GM18519 (cell line): ENCODE data around the gene CCDC124.
A peak's percentile ranks its signal among the peaks of the same experiment; 100 is the strongest.
"Not testable (repeated sequence)": the region's sequence is repeated elsewhere in the genome, so short reads cannot be mapped to it uniquely, and the experiment has no call there.

Experiments used
- ATAC-seq: cut with Tn5 transposase; IDR thresholded peaks from one replicate; pipeline ENCODE4 v1.9.1; 2021; ENCODE audit warnings: mild to moderate bottlenecking, moderate library complexity; ENCODE audit not compliant: unreplicated experiment, low FRiP score

Gene CCDC124, protein sequence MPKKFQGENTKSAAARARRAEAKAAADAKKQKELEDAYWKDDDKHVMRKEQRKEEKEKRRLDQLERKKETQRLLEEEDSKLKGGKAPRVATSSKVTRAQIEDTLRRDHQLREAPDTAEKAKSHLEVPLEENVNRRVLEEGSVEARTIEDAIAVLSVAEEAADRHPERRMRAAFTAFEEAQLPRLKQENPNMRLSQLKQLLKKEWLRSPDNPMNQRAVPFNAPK

DNA sequence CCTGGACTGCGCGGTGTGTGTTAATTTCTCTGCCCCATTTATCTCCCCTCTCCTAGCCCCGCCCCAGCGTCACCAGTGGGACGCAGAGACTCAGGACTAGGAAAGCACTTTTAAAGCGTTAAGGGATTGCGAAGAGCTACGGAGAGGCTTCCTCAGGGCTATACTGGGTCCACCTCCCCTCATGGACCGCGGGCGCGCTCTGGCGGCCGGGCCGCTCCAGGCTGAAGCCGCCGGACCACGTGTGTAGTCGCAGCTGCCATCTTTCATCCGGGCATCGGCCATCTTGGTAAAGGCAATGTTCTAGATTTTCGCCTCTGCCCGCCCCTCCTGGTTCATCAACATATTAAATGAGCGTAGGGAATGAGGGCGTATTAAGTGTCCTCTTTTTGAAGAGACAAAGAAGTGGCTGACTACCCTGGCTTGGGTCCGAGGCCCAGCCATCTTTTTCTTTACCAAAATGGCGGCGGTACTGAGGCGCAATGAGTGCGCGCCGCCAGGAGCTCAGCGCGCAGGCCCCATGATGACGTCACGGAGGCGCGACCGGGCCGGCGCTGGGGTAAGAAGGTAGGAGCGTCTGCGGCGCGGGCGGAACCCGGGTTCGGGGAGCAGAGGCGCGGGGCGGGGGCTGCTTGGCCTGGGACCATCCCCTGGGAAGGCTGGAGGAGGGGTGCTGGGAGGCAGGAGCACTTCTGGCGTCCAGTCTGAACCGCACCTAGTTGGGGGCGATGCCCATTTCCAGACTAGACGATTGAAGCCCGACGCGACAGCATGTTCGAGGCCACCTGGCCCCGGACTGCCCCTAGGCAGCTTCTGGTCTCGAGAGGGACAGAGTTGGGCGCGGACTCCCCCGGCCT, at the start of gene CCDC124:
Gene CCDC124 (plus strand): TSS at position 531 of the 854 bp plus-strand sequence. CDS start 3,406 bp downstream, outside the sequence.
- peak; percentile 60 for ATAC-seq

DNA sequence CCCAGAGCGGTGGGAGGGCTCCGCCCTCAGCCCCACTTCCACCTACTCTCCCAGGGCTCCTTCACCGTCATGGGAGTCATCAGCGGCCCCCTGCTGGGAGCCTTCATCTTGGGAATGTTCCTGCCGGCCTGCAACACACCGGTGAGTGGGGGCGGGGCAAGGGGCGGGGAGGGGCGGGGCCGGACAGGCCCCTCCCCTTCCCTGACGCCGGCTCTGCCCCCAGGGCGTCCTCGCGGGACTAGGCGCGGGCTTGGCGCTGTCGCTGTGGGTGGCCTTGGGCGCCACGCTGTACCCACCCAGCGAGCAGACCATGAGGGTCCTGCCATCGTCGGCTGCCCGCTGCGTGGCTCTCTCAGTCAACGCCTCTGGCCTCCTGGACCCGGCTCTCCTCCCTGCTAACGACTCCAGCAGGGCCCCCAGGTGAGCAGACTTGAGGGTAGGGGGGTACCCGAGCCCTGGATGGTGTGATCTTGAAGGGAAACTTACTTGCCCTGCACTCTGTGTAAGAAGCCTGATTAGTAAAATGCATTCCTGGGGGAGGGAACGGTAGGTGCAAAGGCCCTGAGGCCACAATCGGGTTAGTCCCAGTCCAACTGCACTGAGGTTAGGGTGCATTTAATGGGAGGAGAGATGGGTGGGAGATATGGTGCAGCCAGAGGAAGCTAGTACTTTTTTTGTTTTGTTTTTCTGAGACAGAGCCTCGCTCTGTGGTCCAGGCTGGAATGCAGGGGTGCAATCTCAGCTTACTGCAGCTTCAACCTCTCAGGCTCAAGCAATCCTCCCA, 49.0 kb upstream of the CCDC124 start:
- no peak for ATAC-seq

DNA sequence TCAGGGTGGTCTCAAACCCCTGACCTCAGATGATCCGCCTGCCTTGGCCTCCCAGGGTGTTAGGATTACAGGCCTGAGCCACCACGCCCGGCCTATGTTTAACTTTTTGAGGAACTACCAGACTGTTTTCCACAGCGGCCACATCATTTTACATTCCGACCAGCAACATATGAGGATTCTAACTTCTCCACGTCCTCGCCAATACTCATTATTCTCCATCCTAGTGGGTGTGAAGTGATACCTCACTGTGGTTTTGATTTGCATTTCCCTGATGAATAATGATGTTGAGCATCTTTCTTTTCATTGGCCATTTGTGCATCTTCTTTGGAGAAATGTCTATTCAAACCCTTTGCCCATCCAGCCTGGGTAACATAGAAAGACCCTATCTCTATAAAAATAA, 46.3 kb upstream of the CCDC124 start:
- ATAC-seq, result no peak

DNA sequence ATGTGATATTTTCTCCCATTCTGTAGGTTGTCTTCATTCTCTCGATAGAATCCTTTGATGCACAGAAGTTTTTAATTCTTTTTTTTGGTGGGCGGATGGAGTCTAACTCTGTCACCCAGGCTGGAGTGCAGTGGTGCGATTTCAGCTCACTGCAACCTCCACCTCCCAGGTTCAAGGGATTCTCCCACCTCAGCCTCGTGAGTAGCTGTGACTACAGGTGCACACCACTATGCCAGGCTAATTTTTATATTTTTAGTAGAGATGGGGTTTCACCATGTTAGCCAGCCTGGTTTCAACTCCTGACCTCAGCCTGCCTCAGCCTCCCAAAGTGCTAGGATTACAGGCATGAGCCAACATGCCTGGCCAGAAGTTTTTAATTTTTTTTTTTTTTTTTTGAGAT, 45.6 kb upstream of the CCDC124 start:
- not testable (repeated sequence) for ATAC-seq

DNA sequence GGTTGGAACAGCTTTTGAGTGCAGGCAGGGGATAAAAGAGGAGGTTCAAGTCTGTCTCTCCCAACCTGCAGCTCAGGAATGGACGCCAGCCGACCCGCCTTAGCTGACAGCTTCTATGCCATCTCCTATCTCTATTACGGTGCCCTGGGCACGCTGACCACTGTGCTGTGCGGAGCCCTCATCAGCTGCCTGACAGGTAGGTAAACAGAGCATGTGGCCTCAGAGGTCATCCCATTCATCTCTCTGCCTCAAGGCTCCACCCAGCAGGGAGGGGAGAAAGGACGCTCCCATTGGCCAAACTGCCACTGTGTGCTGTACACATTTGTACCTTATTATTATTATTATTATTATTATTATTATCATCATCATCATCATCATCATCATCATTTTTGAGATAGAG, 44.6 kb upstream of the CCDC124 start:
- no peak for ATAC-seq

DNA sequence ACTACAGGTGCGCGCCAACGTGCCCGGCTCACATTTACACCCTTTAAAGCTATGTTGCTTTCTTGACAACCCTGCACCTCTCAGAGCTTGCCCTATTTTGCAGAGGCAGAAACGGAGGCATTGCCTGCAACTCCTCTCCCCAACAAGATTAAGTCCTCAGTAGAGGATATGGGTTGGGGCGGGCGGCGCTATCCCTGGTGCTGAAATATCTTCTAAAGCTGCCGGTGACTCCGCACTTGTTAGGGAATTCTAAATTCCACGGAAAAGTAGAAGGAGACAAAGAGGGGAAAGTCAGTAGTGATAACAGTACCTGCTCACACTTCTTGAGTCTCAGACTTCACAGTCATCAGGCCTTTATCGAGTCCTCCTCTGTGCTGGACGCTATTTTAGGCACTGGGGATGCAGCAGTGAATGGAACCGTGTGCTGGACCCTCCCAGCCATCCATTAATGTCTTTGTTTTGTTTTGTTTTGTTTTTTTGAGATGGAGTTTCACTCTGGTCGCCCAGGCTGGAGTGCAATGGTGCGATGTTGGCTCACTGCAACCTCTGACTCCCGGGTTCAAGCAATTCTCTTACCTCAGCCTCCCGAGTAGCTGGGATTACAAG, 43.1 kb upstream of the CCDC124 start:
- ATAC-seq, result no peak

DNA sequence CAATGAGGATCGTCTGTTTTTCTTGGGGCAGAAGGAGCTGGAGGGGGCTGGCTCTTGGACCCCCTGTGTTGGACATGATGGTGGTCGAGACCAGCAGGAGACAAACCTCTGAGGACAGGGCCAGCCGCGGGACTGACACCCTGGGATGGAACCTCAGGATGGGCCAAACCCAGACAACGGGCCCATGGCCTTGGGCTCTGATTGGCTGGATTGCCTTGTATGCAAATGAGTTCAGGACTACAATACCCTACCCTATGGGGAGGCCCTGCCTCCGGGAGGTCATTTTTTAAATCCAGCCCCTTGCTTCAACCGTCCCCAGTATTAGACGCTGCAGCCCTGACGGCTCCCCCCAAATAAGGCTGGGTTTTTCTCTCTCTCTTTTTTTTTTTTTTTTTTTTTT, 39.0 kb upstream of the CCDC124 start:
- no peak for ATAC-seq

DNA sequence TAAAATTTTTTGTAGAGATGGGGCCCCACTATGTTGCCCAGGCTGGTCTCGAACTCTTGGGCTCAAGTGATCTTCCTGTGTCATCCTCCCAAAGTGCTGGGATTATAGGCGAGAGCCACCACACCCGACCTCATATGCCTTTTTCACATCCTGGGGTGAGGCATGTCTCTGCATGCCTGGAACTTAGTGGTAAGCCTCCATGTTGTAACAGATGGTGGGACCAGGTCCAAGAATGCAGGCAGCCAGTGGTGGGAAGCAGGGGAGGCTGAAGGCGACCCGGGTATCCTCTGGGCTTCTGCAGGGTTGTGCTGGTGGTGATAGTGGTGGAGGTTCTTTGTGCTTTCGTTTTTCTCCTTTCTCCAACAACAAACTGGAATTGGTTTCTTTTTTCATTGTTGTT, 30.1 kb upstream of the CCDC124 start:
- no peak for ATAC-seq

DNA sequence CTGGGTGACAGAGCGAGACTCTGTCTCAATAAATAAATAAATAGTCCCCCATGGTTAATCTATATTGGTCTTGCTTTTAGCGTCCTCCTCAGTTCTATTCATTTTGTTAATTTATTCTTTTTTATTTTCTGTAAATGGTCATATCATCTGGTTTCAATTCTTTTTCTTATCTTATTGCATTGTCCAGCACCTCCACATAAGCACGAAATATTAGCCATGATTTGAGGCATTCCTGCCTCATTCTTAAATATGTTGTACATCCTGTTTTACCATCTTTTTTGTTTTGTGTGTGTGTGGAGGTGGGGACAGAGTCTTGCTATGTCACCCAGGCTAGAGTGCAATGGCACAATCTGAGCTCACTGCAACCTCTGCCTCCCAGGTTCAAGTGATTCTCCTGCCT, 24.6 kb upstream of the CCDC124 start:
- no peak for ATAC-seq

DNA sequence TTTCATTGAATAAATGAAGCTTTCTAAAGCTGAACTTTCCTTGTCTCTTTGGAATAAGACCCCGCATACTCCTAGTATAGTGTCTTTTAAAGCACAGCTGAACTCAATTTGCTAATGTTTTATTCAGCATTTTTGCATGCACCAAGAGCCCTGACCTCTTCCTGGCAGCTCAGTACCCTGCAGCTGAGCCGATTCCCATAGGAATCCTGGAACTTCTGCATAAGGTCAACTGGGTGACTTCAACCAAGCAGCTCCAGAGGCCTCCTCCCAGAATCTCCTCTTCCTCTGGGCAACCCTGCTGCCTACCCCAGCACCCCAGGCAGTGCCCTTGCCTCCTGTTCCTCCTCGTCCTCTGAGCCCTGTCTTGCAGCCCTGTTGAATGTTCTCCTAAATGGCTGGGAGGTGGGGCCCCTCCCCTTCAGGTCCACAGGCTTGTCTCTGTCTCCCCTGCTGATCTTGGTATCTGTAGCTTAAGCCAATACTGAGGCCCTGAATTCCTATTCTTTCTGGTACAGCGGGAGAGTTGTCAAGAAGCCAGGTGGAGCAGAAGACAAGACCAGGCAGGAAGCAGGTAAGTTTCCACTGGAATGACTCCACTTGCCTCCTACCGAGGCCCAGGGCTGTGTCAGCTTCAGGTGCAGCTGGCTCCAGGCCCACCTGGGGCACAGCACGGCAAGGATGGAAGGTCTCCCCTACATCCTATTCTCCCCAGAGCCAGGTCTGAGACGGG, 23.6 kb upstream of the CCDC124 start:
- no peak for ATAC-seq

DNA sequence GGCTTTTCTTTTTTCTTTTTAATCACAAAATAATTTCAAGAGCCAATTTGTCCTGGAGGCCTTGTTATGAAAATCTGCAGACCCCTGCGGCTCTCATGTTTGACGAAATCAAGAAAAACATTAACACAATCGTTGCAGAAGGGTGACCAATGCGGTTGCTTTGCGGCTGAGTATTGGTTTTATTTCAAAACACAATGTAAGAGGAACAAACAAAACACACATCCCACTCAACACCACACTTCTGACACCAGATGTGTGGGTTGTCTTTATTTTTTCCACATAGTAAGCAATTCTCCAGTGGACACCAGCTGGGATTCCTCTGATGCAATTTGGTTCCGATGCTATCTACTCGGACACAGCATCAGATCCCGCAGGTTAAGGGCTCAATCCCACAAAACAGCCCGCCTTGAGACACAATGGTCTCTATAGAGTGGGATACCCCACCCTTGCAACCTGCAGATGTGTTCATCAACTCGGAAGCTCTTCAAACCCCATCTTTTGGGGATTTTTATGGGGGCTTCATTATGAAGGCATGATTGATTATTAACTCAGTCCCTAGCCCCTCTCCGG, 21.9 kb upstream of the CCDC124 start:
- ATAC-seq, result no peak

DNA sequence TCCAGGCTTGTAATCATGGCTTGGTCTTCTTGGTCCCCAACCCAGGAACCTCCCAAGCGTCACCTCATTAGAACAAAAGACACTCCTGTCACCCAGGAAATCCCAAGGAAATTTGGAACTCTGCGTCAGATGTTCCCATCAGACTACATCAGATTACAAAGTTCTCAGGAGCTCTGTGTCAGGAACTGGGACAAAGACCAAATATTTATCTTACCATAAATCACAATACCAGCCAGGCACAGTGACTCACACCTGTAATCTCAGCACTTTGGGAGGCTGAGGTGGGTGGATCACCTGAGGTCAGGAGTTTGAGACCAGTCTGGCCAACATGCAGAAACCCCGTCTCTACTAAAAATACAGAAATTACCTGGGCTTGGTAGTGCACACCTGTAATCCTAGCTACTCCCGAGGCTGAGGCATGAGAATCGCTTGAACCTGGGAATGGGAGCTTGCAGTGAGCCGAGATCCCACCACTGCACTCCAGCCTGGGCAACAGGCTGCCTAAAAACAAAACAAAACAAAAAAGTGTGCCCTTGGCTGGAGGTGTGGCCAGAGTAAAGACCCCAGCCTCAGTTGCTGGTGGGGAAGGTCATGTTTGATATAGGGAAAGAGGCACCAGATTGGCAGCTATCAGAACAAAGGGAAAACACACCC, 16.7 kb upstream of the CCDC124 start:
- ATAC-seq, result no peak

DNA sequence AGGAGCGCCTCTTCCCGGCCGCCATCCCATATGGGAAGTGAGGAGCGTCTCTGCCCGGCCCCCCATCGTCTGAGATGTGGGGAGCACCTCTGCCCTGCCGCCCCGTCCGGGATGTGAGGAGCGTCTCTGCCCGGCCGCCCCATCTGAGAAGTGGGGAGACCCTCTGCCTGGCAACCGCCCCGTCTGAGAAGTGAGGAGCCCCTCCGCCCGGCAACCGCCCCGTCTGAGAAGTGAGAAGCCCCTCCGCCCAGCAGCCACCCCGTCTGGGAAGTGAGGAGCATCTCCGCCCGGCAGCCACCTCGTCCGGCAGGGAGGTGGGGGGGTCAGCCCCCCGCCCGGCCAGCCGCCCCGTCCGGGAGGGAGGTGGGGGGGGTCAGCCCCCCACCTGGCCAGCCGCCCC, 14.7 kb upstream of the CCDC124 start:
- ATAC-seq, result not testable (repeated sequence)

DNA sequence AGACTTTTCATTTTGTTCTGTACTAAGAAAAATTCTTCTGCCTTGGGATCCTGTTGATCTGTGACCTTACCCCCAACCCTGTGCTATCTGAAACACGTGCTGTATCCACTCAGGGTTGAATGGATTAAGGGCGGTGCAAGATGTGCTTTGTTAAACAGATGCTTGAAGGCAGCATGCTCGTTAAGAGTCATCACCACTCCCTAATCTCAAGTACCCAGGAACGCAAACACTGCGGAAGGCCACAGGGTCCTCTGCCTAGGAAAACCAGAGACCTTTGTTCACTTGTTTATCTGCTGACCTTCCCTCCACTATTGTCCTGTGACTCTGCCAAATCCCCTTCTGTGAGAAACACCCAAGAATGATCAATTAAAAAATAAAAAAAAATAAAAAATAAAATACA, 13.7 kb upstream of the CCDC124 start:
- not testable (repeated sequence) for ATAC-seq

DNA sequence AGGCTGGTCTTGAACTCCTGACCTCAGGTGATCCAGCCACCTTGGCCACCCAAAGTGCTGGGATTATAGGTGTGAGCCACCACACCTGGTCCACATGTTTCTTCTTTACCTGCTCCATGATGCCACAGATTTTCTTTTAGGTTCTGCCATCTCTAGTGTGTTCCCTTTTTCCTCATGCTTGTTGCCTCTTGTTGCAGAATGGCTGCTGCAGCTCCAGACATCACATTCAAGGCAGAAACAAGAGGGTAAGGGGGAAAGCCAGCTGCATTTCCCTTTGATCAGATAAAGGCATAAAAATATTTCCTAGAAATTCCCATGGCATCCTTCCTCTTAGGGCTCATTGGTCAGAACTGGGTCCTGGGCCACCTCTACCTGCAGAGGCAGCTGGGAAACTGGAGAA, 12.3 kb upstream of the CCDC124 start:
- no peak for ATAC-seq

DNA sequence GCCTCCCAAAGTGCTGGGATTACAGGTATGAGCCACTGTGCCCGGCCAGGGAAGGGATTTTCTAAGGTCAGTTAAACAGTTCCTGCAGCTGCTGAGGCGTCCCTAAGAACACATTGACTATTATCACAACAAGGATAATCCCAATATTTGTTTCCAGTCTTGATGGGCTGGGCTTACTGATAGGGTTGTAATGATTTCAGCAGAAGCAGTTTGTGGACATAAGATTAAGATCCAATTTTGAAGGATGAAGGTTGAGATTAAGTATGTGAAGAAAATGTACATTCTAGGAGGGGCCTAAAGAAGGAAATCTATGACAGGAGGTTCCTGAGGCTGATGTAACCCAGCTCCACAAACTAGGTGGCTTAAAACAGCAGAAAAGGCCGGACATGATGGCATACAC, 10.7 kb upstream of the CCDC124 start:
- ATAC-seq, result no peak

DNA sequence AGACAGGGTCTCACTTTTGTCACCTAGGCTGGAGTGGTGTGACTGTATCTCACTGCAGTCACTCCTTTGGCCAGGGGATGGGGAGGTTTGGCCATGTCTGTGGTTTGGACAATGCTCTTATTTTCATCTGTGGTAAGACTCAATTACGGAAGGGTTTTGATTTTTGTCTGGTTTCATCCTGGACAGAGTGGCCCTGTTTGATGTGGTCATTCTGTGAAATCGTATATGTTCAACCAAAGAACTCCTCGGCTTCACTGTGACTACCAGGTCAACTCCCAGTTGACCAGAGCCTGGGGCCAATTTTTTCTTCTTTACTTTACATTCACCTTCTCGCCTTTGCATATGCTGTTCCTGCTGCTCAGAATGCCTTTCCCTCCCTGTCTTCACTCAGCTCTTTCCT, 6.8 kb upstream of the CCDC124 start:
- ATAC-seq, result no peak

DNA sequence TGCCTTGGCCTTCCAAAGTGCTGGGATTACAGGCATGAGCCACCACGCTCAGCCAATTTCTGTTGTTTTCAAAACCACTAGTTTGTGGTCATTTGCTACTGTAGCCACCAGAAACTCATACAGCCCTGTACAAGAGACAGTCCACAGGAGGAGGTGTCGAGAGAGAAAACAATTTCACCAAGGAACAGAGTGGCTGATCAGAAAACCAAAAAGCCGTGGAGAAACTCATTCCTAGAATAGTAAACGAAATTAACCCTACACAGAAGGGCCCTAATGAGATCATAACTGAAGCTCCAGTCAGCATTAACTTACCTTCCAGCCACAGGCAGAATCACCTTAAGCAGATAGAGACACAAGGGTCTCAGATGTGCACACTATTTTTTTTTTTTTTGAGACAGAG, 3.8 kb upstream of the CCDC124 start:
- no peak for ATAC-seq

DNA sequence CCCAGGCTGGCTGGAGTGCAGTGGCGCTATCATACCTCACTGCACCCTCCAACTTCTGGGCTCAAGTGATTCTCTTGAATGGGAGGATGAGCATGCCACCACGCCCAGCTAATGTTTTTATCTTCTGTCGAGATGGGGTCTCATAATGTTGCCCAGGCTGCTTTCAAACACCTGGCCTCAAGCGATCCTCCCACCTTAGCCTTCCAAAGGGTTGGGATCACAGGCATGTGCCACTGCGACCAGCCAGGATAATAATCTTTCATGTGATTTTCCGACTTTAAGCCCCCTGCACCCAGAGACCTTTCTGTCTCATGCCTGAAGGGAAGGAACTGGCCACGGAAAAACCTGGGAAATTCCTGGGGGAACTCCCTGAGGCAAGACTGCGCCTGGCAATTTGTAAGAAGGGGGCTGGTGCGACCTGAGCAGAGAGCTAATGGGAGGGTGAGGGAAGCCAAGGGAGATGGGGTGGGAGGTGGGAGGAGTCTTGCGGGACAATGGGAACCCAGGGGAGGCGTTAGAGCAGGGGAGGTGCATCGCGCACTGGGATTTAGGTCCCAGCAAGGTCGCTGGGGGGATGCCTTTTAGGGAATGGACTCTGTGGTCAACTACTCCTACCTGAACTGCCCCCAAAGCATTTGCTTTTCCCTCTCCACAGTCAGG, 1.2 kb upstream of the CCDC124 start:
- ATAC-seq, result no peak
